Tibial nerve (tissue), 4 donors: ENCODE measurements around the gene AHRR. TPM values are rescaled to one million over a fixed set of nuclear protein-coding genes. Genes with fewer than 3 reads are reported as not detected.

Experiments used
- DNase-seq, 2 donors: peaks; one replicate each; pipeline ENCODE4 v3.0.0-alpha.2; 2019; ENCODE audit warnings: low spot score in 2 of 2
- H3K27ac ChIP-seq, 4 donors: fragments of 200-600 bp; sonication (generic) in 3 of 4; one replicate each; pipeline ENCODE4 v1.5.1; 2017 to 2019; ENCODE audit warnings: mild to moderate bottlenecking in 1 of 4
- H3K27me3 ChIP-seq, 2 donors: fragments of 200-600 bp; sonication (generic) in 1 of 2; one replicate each; pipeline versions ENCODE4 v1.5.1 to v1.6.0; 2017 to 2019
- H3K36me3 ChIP-seq, 3 donors: fragments of 200-600 bp; sonication (generic); one replicate each; pipeline ENCODE4 v1.5.1; 2018 to 2019
- H3K4me1 ChIP-seq, 4 donors: fragments of 200-600 bp; sonication (generic) in 3 of 4; one replicate each; pipeline ENCODE4 v1.5.1; 2017 to 2019
- H3K4me3 ChIP-seq, 4 donors: fragments of 200-600 bp; sonication (generic) in 3 of 4; one replicate each; pipeline ENCODE4 v1.5.1; 2017 to 2019; ENCODE audit warnings: mild to moderate bottlenecking in 1 of 4, moderate library complexity in 1 of 4
- H3K9me3 ChIP-seq, 4 donors: fragments of 200-600 bp; sonication (generic) in 3 of 4; one replicate each; pipeline ENCODE4 v1.5.1; 2017 to 2019
- EP300 ChIP-seq, 2 donors: sonication (generic); formaldehyde crosslinking; IDR thresholded peaks; one replicate each; pipeline ENCODE4 v1.6.1; 2017; ENCODE audit warnings: antibody characterized with exemption in 2 of 2, mild to moderate bottlenecking in 1 of 2
- POLR2A ChIP-seq, 2 donors: fragments of 450-650 bp; IDR thresholded peaks; one replicate each; pipeline ENCODE4 v1.6.1; 2017; ENCODE audit warnings: antibody characterized with exemption in 2 of 2, mild to moderate bottlenecking in 2 of 2, moderate library complexity in 2 of 2
- WGBS, 2 donors: methylation state at CpG; one replicate each; pipeline ENCODE4 v1.1.5; 2018; 5-methylcytosine and 5-hydroxymethylcytosine counted together
- total RNA-seq, 4 donors: library from RNA; depleted of rRNA; stranded (reverse); fragments of >200 nt; gene quantifications; one replicate each; pipeline ENCODE4 v1.1.0, GENCODE V29; 2016
- TF ChIP-seq, protein P1 (sequence below), 5 experiments: fragments of 200-600 bp in 3 of 5; fragments of 450-650 bp in 2 of 5; sonication (generic) in 3 of 5; IDR thresholded peaks; one replicate each; pipeline ENCODE4 v1.5.1; 2016 to 2019; ENCODE audit warnings: antibody characterized with exemption in 5 of 5, mild to moderate bottlenecking in 3 of 5, moderate library complexity in 2 of 5

The AHRR gene
- total RNA-seq, 4 donors from 2014 or later: 1.0 to 4.8 (median 1.2) TPM; not detected in 1

DNA sequence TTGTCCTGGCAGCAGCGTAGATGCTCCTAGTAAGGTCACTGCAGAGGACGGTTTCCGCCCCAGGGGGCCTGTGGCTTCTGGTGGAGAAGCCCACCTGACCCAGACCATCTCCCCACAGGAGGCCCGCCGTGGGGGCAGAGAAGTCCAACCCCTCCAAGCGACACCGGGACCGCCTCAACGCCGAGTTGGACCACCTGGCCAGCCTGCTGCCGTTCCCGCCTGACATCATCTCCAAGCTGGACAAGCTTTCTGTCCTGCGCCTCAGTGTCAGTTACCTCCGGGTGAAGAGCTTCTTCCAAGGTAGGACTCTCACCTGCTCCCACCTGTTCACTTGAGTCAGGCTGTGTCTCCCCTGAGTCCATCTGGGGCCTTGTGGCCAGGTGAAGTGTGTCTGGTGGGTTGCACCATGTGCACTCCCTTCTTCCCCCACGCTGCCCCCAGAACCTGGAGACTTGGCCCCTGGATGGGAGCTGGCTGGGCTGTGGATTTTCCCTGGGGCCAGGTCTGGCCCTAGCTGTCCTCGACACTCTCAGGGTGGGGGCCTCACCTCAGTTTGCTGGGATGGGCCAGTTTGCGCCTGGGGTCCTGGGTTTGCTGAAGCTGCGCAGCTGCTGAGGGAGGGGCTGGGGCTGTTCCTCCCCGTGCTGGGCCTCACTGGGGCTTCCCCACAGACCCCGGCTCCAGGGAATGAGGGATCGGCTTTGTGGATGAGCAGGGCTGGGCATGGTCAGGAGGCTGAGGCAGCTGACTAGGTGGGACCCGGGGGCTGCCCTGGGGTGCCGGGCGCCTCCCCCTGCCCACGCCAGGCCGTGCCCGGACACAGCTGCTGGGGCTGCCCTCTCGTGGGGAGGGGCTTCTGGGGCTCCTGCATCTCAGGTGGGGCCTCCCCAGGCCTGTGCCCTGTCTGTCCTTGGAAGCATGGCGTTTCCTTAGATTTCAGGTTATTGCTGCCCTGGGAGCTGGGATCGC is 32.4 kb downstream of the AHRR start:
- Histone ChIP-seq H3K27me3 (no peaks in the 10 kb centered on the region), H3K27ac (no peak overlapping the region), H3K36me3 (no peaks in the 10 kb centered on the region), H3K4me1 (no peaks in the 10 kb centered on the region), H3K4me3 (no peak overlapping the region), H3K9me3 (no peaks in the 10 kb centered on the region)
- no peak for DNase-seq
- no peak for TF ChIP-seq POLR2A (IDR thresholded peaks at IDR 0.05)
- TF ChIP-seq, protein P1, sequence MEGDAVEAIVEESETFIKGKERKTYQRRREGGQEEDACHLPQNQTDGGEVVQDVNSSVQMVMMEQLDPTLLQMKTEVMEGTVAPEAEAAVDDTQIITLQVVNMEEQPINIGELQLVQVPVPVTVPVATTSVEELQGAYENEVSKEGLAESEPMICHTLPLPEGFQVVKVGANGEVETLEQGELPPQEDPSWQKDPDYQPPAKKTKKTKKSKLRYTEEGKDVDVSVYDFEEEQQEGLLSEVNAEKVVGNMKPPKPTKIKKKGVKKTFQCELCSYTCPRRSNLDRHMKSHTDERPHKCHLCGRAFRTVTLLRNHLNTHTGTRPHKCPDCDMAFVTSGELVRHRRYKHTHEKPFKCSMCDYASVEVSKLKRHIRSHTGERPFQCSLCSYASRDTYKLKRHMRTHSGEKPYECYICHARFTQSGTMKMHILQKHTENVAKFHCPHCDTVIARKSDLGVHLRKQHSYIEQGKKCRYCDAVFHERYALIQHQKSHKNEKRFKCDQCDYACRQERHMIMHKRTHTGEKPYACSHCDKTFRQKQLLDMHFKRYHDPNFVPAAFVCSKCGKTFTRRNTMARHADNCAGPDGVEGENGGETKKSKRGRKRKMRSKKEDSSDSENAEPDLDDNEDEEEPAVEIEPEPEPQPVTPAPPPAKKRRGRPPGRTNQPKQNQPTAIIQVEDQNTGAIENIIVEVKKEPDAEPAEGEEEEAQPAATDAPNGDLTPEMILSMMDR (IDR thresholded peaks at IDR 0.05): no peak
- no peak for TF ChIP-seq EP300 (IDR thresholded peaks at IDR 0.05)
- WGBS, 2 donors: 85 to 89% methylated on average over 21 to 26 of the region's 30 CpGs

DNA sequence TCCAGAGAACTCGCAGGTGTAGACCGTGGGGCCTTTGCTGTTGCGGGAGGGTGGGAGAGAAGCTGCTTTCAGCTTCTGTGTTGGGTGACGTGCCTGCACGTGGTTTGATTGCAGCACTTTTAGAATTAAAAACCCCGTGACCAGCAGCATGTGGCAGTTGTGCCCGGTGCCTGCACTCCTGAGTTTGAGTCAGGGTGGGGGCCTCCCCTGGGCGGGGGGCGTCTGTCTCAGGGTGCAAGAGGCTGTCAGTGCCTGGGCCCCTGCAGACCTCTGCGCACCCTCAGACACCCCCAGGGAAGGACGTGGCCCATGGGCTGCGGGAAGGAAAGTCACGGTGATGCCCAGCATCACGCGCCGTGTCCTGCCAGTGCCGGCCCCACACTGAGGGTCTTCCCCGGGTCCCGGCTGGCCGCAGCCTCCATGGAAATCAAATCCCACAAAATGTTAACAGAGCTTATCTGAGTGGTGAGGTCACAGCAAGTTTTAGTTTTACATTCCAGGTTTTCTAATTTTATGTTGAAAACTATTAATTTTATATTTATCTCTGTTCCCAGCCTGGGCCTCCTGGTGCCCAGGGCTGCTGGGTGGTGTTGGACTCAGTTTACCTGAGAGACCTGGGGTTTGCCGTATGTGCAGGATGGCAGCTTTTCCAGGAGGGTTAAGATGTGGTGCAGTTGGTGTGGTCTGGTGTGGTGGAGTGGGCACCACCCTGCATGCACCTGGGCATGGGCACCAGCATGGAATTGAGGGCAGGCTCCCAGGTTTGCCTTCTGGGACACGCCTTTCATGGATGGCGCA is 33.3 kb downstream of the AHRR start:
- Histone ChIP-seq H3K4me1 (no peaks in the 10 kb centered on the region), H3K36me3 (no peaks in the 10 kb centered on the region), H3K27me3 (no peaks in the 10 kb centered on the region), H3K9me3 (no peaks in the 10 kb centered on the region), H3K27ac (no peak overlapping the region), H3K4me3 (no peak overlapping the region)
- TF ChIP-seq EP300 (IDR thresholded peaks at IDR 0.05) (no peak), POLR2A (IDR thresholded peaks at IDR 0.05) (no peak)
- TF ChIP-seq, protein P1 (IDR thresholded peaks at IDR 0.05): no peak
- DNase-seq: no peak
- WGBS, 2 donors: 82 to 85% methylated on average over 21 to 23 of the region's 23 CpGs

DNA sequence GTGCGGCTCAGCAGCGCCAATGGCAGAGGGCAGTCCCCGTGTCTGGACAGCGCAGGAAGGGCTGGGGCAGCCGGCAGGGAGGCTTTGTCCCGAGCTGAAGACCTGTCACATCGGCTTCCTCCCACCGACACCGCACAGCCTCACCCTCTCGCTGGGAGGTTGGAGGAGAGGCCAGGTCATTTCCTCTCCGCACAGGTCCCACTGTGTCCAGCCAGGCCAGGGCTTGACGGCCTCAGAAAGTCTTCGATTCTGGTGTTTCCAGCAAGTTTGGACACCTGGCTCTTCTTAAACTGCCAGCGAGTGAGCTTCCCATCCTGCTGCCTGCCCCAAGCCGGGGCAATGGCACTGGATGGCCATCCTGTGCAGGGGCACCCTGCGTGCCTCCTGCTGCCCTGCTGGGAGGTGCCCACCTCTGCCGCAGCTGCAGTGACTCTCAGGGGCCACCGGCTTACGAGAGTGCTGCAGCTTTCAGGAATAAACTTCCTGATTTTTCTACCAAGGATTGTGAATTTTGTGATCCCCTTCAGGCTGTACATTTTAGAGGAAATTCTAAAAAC is 33.9 kb downstream of the AHRR start:
- no peaks in the 10 kb centered on the region for H3K27me3 ChIP-seq
- WGBS, 2 donors: 79 to 84% methylated on average over 18 to 19 of the region's 19 CpGs
- H3K4me1 ChIP-seq: no peaks in the 10 kb centered on the region
- DNase-seq: no peak
- no peaks in the 10 kb centered on the region for H3K9me3 ChIP-seq
- H3K27ac ChIP-seq: no peak overlapping the region
- TF ChIP-seq, protein P1 (IDR thresholded peaks at IDR 0.05): no peak
- TF ChIP-seq POLR2A (IDR thresholded peaks at IDR 0.05) (no peak), EP300 (IDR thresholded peaks at IDR 0.05) (no peak)
- no peaks in the 10 kb centered on the region for H3K36me3 ChIP-seq
- no peak overlapping the region for H3K4me3 ChIP-seq

DNA sequence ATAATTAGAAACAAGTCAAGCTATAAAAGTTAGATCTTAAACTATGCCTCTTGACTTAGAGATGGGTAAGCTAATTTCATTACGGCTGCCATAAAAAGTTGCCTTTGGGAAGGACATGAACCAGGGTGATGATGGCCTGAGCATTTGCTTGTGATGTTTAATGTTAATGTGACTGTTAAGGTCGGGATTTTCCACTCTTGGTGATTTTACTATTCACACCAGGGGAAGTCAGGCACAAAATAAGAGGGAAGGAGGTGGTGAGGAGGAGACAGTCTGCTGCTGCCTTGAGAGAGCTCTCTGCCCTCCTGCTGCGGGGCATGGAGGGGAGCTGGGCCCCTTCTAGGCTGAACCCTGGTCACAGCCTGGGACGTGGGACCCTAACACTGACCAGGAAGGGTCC is 34.4 kb downstream of the AHRR start:
- no peak overlapping the region for H3K4me3 ChIP-seq
- no peak overlapping the region for H3K27ac ChIP-seq
- no peaks in the 10 kb centered on the region for H3K4me1 ChIP-seq
- 71 to 79% methylated on average over 4 of the region's 4 CpGs for WGBS, 2 donors
- H3K9me3 ChIP-seq: no peaks in the 10 kb centered on the region
- no peaks in the 10 kb centered on the region for H3K36me3 ChIP-seq
- DNase-seq: no peak
- H3K27me3 ChIP-seq: no peaks in the 10 kb centered on the region
- TF ChIP-seq EP300 (IDR thresholded peaks at IDR 0.05): no peak
- TF ChIP-seq, protein P1 (IDR thresholded peaks at IDR 0.05): no peak
- no peak for TF ChIP-seq POLR2A (IDR thresholded peaks at IDR 0.05)
